Progenitor cell of endocrine pancreas (in vitro differentiated cells): ENCODE measurements around the gene ZNF24. TPM values are rescaled to one million over a fixed set of nuclear protein-coding genes. Genes with fewer than 3 reads are reported as not detected.

Experiments
- DNase-seq: peaks from one replicate; pipeline ENCODE4 v3.0.0; 2021; ENCODE audit warnings: low spot score; ENCODE audit not compliant: unreplicated experiment
- H3K27ac Mint-ChIP-seq: 2 replicates; pipeline ENCODE4 v1.8.0; 2021; ENCODE audit warnings: mild to moderate bottlenecking, moderate library complexity, mixed read lengths
- H3K27me3 Mint-ChIP-seq: 2 replicates; pipeline ENCODE4 v1.8.0; 2021; ENCODE audit warnings: mixed read lengths
- H3K36me3 Mint-ChIP-seq: 2 replicates; pipeline ENCODE4 v1.8.0; 2022; ENCODE audit warnings: mixed read lengths; ENCODE audit not compliant: insufficient read depth
- H3K4me1 Mint-ChIP-seq: 2 replicates; pipeline ENCODE4 v1.8.0; 2021; ENCODE audit warnings: low read depth, mixed read lengths
- H3K4me3 Mint-ChIP-seq: 2 replicates; pipeline ENCODE4 v1.8.0; 2021; ENCODE audit warnings: low read depth, mild to moderate bottlenecking, moderate library complexity, mixed read lengths
- H3K9me3 Mint-ChIP-seq: 2 replicates; pipeline ENCODE4 v1.8.0; 2021; ENCODE audit warnings: low read depth, mixed read lengths
- CTCF ChIP-seq: fragments of 200-600 bp; sonication (generic); IDR thresholded peaks from one replicate; pipeline ENCODE4 v1.5.0; 2021; ENCODE audit warnings: antibody characterized with exemption, mild to moderate bottlenecking; ENCODE audit not compliant: unreplicated experiment
- total RNA-seq: library from RNA; stranded (reverse); gene quantifications from 2 replicates; pipeline ENCODE4 v1.2.1, GENCODE V29; 2021

The ZNF24 gene
- total RNA-seq, 1 donor from 2014 or later, result 76.1 TPM

- DNase-seq, result no peak
- H3K9me3 Mint-ChIP-seq, result peaks cover 42% of the 10 kb centered on the region
- peaks cover under 1% of the 10 kb centered on the region for H3K4me1 Mint-ChIP-seq
- no peak overlapping the region for H3K27ac Mint-ChIP-seq
- H3K27me3 Mint-ChIP-seq, result no peaks in the 10 kb centered on the region
- H3K4me3 Mint-ChIP-seq, result no peak overlapping the region
- no peak for TF ChIP-seq CTCF
- peaks cover 42% of the 10 kb centered on the region for H3K36me3 Mint-ChIP-seq
These were observed 60.1 kb downstream of the ZNF24 start for GRCh38 chr18:35283923-35284794.

- TF ChIP-seq CTCF, result no peak
- Mint-ChIP-seq H3K27ac (no peak overlapping the region), H3K36me3 (peaks cover 46% of the 10 kb centered on the region), H3K9me3 (peaks cover 44% of the 10 kb centered on the region), H3K4me3 (no peak overlapping the region), H3K4me1 (no peaks in the 10 kb centered on the region), H3K27me3 (no peaks in the 10 kb centered on the region)
- no peak for DNase-seq
These were observed 61.9 kb downstream of the ZNF24 start for GRCh38 chr18:35282353-35282752.

Other genes starting within 250 kb of the ZNF24 start
- 41.2 and 43.6 TPM in 2 replicates for gene ZNF397, start 103.4 kb downstream of the ZNF24 start, total RNA-seq
- 27.1 and 34.5 TPM in 2 replicates for gene ZSCAN30, start 54.2 kb downstream of the ZNF24 start, total RNA-seq
- 4.5 and 5.9 TPM in 2 replicates for gene ZNF396, start 32.9 kb upstream of the ZNF24 start, total RNA-seq
- 30.0 and 31.6 TPM in 2 replicates for gene INO80C, start 153.5 kb upstream of the ZNF24 start, total RNA-seq
- gene GALNT1, start 237.3 kb upstream of the ZNF24 start, total RNA-seq, result 92.1 and 92.8 TPM in 2 replicates